Cardiac muscle cell (in vitro differentiated cells and primary cell): ENCODE results near the gene SLC24A3. TPM values are rescaled to one million over a fixed set of nuclear protein-coding genes. Genes with fewer than 3 reads are reported as not detected.

Experiments
- DNase-seq, 2 donors: peaks; one replicate each; pipeline versions ENCODE4 v3.0.0 to v3.0.0-alpha.2; 2010 to 2017; ENCODE audit warnings: low read depth in 1 of 2, low spot score in 1 of 2
- H3K27ac ChIP-seq: fragments of 200-600 bp; sonication (generic); 2 replicates; pipeline ENCODE4 v1.5.1; 2016
- H3K27me3 ChIP-seq: fragments of 200-600 bp; sonication (generic); 2 replicates; pipeline ENCODE4 v1.6.0; 2016; ENCODE audit warnings: control low read depth
- H3K36me3 ChIP-seq: fragments of 200-600 bp; sonication (generic); 2 replicates; pipeline ENCODE4 v1.5.1; 2016; ENCODE audit warnings: control low read depth
- H3K4me1 ChIP-seq: fragments of 200-600 bp; sonication (generic); 2 replicates; pipeline ENCODE4 v1.8.1; 2017; ENCODE audit warnings: low read depth, mild to moderate bottlenecking, mixed run types
- H3K4me3 ChIP-seq: fragments of 200-600 bp; sonication (generic); 2 replicates; pipeline ENCODE4 v1.5.1; 2016; ENCODE audit warnings: mild to moderate bottlenecking
- H3K9me3 ChIP-seq: fragments of 200-600 bp; sonication (generic); 2 replicates; pipeline ENCODE4 v1.5.1; 2017; ENCODE audit warnings: low read depth, mild to moderate bottlenecking, control low read depth
- polyA plus RNA-seq: library from polyadenylated mRNA; unstranded; fragments of >200 nt; fragmentation: Nextera tagmentation; extraction: Ambion mirVana; gene quantifications from 2 replicates; pipeline ENCODE4 v1.2.1, GENCODE V29; 2016
- total RNA-seq: library from RNA; depleted of rRNA; stranded (reverse); fragments of >200 nt; gene quantifications from 2 replicates; pipeline ENCODE4 v1.2.3, GENCODE V29; 2016
- TF ChIP-seq, protein P1 (sequence below): IDR thresholded peaks from 2 replicates; pipeline ENCODE4 v1.5.1; 2012; ENCODE audit warnings: low read depth, mild to moderate bottlenecking, low read length

SLC24A3 gene
- total and polyA plus RNA-seq, 2 experiments from 2014 or later = 1.6 to 1.7 TPM

DNA sequence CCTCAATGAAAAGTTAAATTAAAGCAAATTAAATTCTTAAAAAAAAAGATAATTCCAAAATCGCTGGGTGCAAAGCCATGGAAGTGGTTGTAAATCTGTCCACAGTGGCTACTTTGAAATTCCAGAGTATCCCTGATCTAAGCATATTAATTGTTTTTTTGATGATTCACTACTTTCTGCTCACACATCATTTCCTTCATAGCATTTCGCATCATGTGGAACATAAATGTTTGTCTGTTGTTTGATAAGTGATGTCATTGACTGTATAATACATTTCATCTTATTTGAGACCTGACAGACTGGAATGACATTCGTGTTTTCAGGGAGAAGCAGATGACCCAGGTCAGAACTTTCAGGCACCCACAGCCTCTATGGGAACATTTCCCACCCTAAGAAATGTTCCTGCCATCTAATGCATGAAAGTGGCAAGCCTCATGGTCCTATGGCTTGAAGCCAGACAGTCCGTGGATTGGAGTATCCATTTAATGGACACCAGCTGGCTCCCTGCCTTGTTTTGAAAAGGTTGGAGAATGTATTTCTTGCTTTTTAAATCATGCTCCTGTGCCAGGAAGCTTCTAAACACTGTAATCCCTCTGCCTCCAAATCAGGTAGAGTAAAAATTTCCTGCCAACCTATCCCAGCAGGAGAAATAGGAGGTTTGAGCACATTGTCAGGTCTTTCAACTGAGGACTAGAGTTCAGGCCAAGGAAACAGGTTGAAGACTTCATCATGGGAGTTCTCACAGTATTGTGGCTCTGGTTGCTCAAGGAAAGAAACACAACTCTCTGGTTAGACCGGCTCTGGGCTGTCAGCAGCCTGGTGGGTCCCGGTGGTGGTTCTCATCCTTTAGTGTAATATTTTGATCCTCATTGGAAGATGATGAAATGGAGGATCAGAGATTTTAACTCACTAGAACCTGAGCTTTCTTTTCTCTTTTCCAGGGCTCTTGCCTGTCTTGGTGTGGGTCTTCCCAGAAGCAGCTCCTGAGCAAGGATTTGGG lies 157.9 kb downstream of the SLC24A3 start:
- H3K9me3 ChIP-seq = no peaks in the 10 kb centered on the region
- TF ChIP-seq, protein P1, sequence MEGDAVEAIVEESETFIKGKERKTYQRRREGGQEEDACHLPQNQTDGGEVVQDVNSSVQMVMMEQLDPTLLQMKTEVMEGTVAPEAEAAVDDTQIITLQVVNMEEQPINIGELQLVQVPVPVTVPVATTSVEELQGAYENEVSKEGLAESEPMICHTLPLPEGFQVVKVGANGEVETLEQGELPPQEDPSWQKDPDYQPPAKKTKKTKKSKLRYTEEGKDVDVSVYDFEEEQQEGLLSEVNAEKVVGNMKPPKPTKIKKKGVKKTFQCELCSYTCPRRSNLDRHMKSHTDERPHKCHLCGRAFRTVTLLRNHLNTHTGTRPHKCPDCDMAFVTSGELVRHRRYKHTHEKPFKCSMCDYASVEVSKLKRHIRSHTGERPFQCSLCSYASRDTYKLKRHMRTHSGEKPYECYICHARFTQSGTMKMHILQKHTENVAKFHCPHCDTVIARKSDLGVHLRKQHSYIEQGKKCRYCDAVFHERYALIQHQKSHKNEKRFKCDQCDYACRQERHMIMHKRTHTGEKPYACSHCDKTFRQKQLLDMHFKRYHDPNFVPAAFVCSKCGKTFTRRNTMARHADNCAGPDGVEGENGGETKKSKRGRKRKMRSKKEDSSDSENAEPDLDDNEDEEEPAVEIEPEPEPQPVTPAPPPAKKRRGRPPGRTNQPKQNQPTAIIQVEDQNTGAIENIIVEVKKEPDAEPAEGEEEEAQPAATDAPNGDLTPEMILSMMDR = no peak
- H3K27me3 ChIP-seq = no peaks in the 10 kb centered on the region
- H3K27ac ChIP-seq = no peak overlapping the region
- no peak overlapping the region for H3K4me3 ChIP-seq
- H3K4me1 ChIP-seq = peaks cover 8% of the 10 kb centered on the region
- DNase-seq = no peak
- no peaks in the 10 kb centered on the region for H3K36me3 ChIP-seq

DNA sequence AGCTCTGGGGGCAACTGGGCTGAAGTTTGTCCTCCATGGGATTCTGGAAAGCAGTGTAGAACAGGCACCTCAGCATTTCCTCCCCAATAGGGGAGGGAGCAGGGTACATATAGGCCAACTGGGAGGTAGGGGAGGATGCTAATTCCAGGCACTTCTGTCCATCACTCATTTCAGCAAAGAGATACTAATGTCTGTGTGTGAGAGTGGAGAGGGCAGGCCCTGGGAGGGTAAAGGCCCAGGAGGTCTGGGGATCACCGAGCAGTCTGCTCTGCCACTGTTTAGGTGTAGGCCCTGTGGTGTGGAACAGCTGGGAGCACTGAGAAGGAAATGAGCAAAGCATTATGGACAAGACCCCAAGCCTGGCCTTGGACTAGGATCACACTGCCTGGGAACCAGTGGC lies 158.7 kb downstream of the SLC24A3 start:
- Histone ChIP-seq H3K4me1 (peaks cover 3% of the 10 kb centered on the region), H3K36me3 (no peaks in the 10 kb centered on the region), H3K27ac (no peak overlapping the region), H3K9me3 (no peaks in the 10 kb centered on the region), H3K27me3 (no peaks in the 10 kb centered on the region), H3K4me3 (no peak overlapping the region)
- no peak for DNase-seq
- TF ChIP-seq, protein P1 = no peak

- TF ChIP-seq, protein P1 = no peak
- no peak overlapping the region for H3K4me3 ChIP-seq
- no peaks in the 10 kb centered on the region for H3K4me1 ChIP-seq
- H3K36me3 ChIP-seq = no peaks in the 10 kb centered on the region
- H3K9me3 ChIP-seq = no peaks in the 10 kb centered on the region
- DNase-seq = no peak
- no peaks in the 10 kb centered on the region for H3K27me3 ChIP-seq
- no peak overlapping the region for H3K27ac ChIP-seq
Observed at GRCh38 chr20:19374216-19374615, 161.8 kb downstream of the SLC24A3 start.

- no peak for DNase-seq
- no peaks in the 10 kb centered on the region for H3K9me3 ChIP-seq
- no peaks in the 10 kb centered on the region for H3K4me1 ChIP-seq
- H3K27me3 ChIP-seq = no peaks in the 10 kb centered on the region
- H3K4me3 ChIP-seq = no peak overlapping the region
- no peaks in the 10 kb centered on the region for H3K36me3 ChIP-seq
- TF ChIP-seq, protein P1 = no peak
- no peak overlapping the region for H3K27ac ChIP-seq
Observed at GRCh38 chr20:19375395-19375794, 163.0 kb downstream of the SLC24A3 start.

DNA sequence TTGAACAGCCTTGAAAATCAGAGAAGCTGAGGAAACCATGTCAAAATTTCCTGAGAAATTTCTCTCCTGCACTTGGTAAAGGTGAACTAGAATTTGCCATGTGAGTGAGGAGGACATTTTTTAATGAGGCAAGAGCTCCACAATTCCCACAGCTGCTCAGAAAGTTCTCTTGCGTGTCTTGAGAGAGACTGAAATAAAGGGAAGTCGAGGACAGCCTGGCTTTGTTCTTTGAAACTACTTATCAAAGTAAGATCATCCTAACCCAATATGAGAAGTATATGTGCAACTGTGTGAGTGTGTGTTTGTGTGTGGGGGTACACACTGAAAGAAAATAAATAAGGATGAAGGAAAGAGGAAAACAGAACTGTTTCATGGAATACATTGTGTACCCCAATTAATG lies 163.4 kb downstream of the SLC24A3 start:
- no peak overlapping the region for H3K27ac ChIP-seq
- no peaks in the 10 kb centered on the region for H3K4me1 ChIP-seq
- DNase-seq = no peak
- no peaks in the 10 kb centered on the region for H3K27me3 ChIP-seq
- TF ChIP-seq, protein P1 = no peak
- H3K36me3 ChIP-seq = no peaks in the 10 kb centered on the region
- H3K4me3 ChIP-seq = no peak overlapping the region
- H3K9me3 ChIP-seq = no peaks in the 10 kb centered on the region
